AG09309 (cell line): ENCODE measurements around the gene BARX1.

Experiments
- DNase-seq: peaks from one replicate; pipeline ENCODE4 v3.0.0-alpha.2; 2010; ENCODE audit warnings: low read depth
- H3K4me3 ChIP-seq: 2 replicates; pipeline ENCODE4 v1.5.1; 2011; ENCODE audit warnings: mild to moderate bottlenecking, low read depth, low read length, moderate library complexity; ENCODE audit not compliant: control insufficient read depth
- CTCF ChIP-seq: IDR thresholded peaks from 2 replicates; pipeline ENCODE4 v1.5.1; 2011; ENCODE audit warnings: mild to moderate bottlenecking, low read depth, low read length, inconsistent platforms; ENCODE audit not compliant: insufficient read depth, control insufficient read depth; ENCODE audit errors: missing control alignments

BARX1 gene

GRCh38 chr9:93954434-93955061 lies 607 bp downstream of the BARX1 start:
- no peak overlapping the region for H3K4me3 ChIP-seq
- no peak for TF ChIP-seq CTCF
- DNase-seq, result no peak

- no peak for DNase-seq
- TF ChIP-seq CTCF, result no peak
- no peak overlapping the region for H3K4me3 ChIP-seq
These were observed 1.4 kb downstream of the BARX1 start for GRCh38 chr9:93953496-93954433.

- DNase-seq, result no peak
- no peak overlapping the region for H3K4me3 ChIP-seq
- TF ChIP-seq CTCF, result no peak
These were observed 2.2 kb downstream of the BARX1 start for GRCh38 chr9:93952784-93953495.

- H3K4me3 ChIP-seq, result no peak overlapping the region; the same call in 1 of the 2 replicates
- no peak for TF ChIP-seq CTCF
These were observed 2.9 kb downstream of the BARX1 start for GRCh38 chr9:93952119-93952783.

GRCh38 chr9:93951655-93952118 lies 3.5 kb downstream of the BARX1 start:
- TF ChIP-seq CTCF, result no peak
- no peak for DNase-seq
- H3K4me3 ChIP-seq, result no peak overlapping the region; the same call in 1 of the 2 replicates

More at GRCh38 chr9:93952119-93952783, 2.9 kb downstream of the BARX1 start:
- no peak for DNase-seq
